GM12878 (cell line): Measurements from ENCODE around the gene ARL9.

Experiments
- KLF5 ChIP-seq: fragments of 450-650 bp; IDR thresholded peaks from 2 replicates; pipeline ENCODE4 v1.6.1; 2014; ENCODE audit warnings: mild to moderate bottlenecking; ENCODE audit not compliant: partially characterized antibody
- RAD21 ChIP-seq: IDR thresholded peaks from 2 replicates; pipeline ENCODE4 v1.6.1; 2011; ENCODE audit warnings: mild to moderate bottlenecking, low read depth, low read length, moderate library complexity; ENCODE audit not compliant: insufficient read depth
- TCF7 ChIP-seq: IDR thresholded peaks from 2 replicates; pipeline ENCODE4 v1.6.1; 2014; ENCODE audit warnings: antibody characterized with exemption, borderline replicate concordance

DNA sequence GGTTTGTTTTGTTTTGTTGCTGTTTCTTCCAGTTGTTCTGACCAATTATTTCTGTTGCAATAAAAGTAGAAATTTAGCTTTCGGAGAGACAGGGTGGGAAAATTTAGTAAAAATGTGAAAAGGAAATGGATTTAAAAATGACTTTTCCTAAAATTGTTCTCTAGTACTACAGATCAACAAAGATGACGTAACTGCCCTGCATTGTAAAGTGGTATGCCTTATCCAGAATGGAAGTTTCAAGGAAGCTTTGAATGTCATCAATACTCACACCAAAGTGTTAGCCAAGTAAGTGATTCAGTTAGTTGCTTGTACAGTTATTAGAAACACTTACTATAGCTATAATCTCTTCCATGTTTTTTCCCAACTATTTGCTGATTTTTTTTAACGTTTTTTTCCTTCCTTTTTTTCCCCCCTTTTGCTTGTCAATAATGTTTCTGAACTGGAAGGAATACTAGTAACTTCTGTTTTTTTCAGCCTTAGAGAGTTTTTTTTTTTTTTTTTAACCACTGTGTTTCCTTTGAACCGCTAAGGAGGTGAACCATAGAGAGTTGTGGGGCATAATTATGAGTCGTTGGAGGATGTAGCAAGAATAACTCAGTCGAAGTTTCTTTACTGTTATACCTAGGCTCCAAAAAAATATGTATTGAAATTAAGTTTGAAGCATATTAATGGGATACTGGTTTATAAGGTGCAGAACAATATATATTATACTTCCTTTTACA is 35.9 kb upstream of the ARL9 start:
- TF ChIP-seq TCF7 (no peak), KLF5 (no peak), RAD21 (no peak)
